Measurements from ENCODE around the gene CAGE1.
A peak's percentile ranks its signal among the peaks of the same experiment; 100 is the strongest.

CAGE1 gene

DNA sequence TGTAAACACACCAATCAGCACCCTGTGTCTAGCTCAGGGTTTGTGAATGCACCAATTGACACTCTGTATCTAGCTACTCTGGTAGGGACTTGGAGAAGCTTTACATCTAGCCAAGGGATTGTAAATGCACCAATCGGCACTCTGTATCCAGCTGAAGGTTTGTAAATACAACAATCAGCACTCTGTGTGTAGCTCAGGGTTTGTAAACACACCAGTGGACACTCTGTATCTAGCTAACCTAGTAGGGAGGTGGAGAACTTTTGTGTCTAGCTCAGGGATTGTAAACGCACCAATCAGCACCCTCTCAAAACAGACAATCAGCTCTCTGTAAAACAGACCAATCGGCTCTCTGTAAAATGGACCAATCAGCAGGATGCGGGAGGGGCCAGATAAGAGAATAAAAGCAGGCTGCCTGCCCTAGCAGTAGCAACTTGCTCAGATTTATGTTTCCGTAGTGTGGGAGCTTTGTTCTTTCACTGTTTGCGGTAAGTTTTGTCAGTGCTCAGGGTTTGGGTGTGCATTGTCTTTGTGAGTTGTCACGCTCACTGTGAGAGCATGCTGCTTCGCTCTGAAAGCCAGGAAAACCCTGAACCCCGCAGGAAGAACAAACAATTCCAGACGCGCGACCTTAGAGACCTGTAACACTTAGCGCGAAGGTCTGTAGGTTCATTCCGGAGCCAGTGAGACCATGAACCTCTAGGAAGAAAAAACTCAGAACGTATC lies 37.1 kb upstream of the CAGE1 start:
- Histone ChIP-seq H3K4me1 (ENCODE audit: control insufficient read depth in 2 of 2, insufficient read depth in 1 of 2, low read depth in 1 of 2, low read length in 2 of 2) (no peaks in the 10 kb centered on the region), H2BK120ac (ENCODE audit: low read depth, low read length) (no peak overlapping the region), H2BK12ac (ENCODE audit: low read length) (no peak overlapping the region), H3K4ac (ENCODE audit: low read length) (no peak overlapping the region), H3K9ac (ENCODE audit: low read depth, low read length, poor library complexity) (no peak overlapping the region), H3K4me2 (ENCODE audit: insufficient read depth, low read length, poor library complexity, severe bottlenecking) (no peak overlapping the region), H3K18ac (ENCODE audit: low read length) (no peak overlapping the region), H3K23ac (ENCODE audit: low read depth, low read length, poor library complexity) (no peak overlapping the region), H2AFZ (ENCODE audit: low read length) (peak overlapping the region; percentile 60), H3K36me3 (replicated peaks in 1 of 2; ENCODE audit: control insufficient read depth in 2 of 2, insufficient read depth in 2 of 2, low read length in 2 of 2) (no peaks in the 10 kb centered on the region), H4K91ac (ENCODE audit: low read depth, low read length, poor library complexity) (no peak overlapping the region), H3K27me3 (ENCODE audit: control insufficient read depth in 3 of 3, insufficient read depth in 3 of 3, low read depth in 1 of 3, low read length in 3 of 3) (peaks cover 0 to 4% (median 0%) of the 10 kb centered on the region in 3 experiments), H3K27ac (replicated peaks; ENCODE audit: low read length) (no peak overlapping the region), H2BK5ac (ENCODE audit: low read length) (no peak overlapping the region), H3K9me3 (replicated peaks in 1 of 2; ENCODE audit: control insufficient read depth in 2 of 2, insufficient read depth in 1 of 2, low read depth in 1 of 2, low read length in 2 of 2) (no peaks in the 10 kb centered on the region), H3K79me1 (ENCODE audit: low read depth, low read length) (no peaks in the 10 kb centered on the region), H2AK5ac (ENCODE audit: low read depth, low read length) (no peak overlapping the region), H3K14ac (ENCODE audit: low read length) (no peak overlapping the region), H2BK15ac (ENCODE audit: low read length) (no peak overlapping the region), H4K8ac (ENCODE audit: low read depth, low read length) (no peak overlapping the region), H3K4me3 (ENCODE audit: low read length in 2 of 2) (no peak overlapping the region)
- WGBS, 2 donors (ENCODE audit: extremely low coverage in 2 of 2, insufficient read length in 2 of 2, insufficient replicate concordance in 1 of 2): no CpG with 5 or more reads among the region's 16 CpGs
- no peak for DNase-seq (ENCODE audit: low spot score)

DNA sequence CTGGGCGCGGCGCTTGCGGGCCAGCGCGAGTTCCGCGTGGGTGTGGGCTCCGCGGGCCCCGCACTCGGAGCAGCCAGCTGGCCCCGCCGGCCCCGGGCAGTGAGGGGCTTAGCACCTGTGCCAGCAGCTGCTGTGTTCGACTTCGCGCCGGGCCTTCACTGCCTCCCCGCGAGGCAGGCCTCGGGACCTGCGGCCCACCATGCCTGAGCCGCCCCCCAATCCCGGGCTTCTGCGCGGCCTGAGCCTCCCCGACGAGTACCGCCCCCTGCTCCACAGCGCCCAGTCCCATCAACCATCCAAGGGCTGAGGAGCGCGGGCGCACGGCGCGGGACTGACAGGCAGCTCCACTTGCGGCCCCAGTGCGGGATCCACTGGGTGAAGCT lies 36.3 kb upstream of the CAGE1 start:
- no peaks in the 10 kb centered on the region for H3K36me3 ChIP-seq (replicated peaks in 1 of 2; ENCODE audit: control insufficient read depth in 2 of 2, insufficient read depth in 2 of 2, low read length in 2 of 2)
- no peak overlapping the region for H2AFZ ChIP-seq (ENCODE audit: low read length)

DNA sequence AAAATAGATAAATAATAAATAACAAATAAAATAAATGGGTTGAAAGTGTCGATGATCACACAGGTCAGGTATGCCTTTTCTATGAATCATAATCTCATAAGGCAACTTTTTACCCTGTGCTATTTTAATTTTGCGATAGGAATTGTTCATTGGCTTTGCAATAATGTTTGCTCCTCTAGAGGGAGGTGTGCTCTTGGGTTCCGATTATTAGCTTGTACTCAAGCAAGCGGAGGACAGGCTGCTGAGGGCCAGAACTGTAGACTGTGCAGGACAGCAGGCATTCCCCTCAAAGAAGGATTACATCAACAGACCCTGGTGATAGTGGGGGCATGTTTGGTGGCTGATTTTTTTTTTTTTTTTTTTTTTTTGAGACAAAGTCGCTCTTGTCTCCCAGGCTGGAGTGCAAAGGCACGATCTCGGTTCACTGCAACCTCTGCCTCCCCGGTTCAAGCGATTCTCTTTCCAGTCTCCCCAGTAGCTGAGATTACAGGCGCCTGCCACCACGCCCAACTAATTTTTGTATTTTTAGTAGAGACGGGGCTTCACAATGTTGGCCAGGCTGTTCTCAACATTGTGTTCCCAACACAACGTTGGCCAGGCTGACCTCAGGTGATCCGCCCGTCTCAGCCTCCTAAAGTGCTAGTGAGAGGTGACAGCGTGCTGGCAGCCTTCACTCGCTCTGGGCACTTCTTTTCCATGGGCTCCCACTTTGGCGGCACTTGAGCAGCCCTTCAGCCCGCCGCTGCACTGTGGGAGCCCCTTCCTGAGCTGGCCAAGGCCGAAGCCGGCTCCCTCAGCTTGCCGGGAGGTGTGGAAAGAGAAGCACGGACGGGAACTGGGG lies 35.6 kb upstream of the CAGE1 start:
- no peaks in the 10 kb centered on the region for H3K79me1 ChIP-seq (ENCODE audit: low read depth, low read length)
- H3K4me1 ChIP-seq (ENCODE audit: control insufficient read depth in 2 of 2, insufficient read depth in 1 of 2, low read depth in 1 of 2, low read length in 2 of 2): no peaks in the 10 kb centered on the region
- H3K36me3 ChIP-seq (replicated peaks in 1 of 2; ENCODE audit: control insufficient read depth in 2 of 2, insufficient read depth in 2 of 2, low read length in 2 of 2): no peaks in the 10 kb centered on the region
- no peak overlapping the region for H4K91ac ChIP-seq (ENCODE audit: low read depth, low read length, poor library complexity)
- H2BK120ac ChIP-seq (ENCODE audit: low read depth, low read length): no peak overlapping the region
- no peak overlapping the region for H3K23ac ChIP-seq (ENCODE audit: low read depth, low read length, poor library complexity)
- no peak overlapping the region for H2AFZ ChIP-seq (ENCODE audit: low read length)
- no peak overlapping the region for H3K27ac ChIP-seq (replicated peaks; ENCODE audit: low read length)
- WGBS, 2 donors (ENCODE audit: extremely low coverage in 2 of 2, insufficient read length in 2 of 2, insufficient replicate concordance in 1 of 2): no CpG with 5 or more reads among the region's 25 CpGs
- no peak overlapping the region for H3K14ac ChIP-seq (ENCODE audit: low read length)
- no peak overlapping the region for H3K4me3 ChIP-seq (ENCODE audit: low read length in 2 of 2)
- H3K4me2 ChIP-seq (ENCODE audit: insufficient read depth, low read length, poor library complexity, severe bottlenecking): no peak overlapping the region
- H4K8ac ChIP-seq (ENCODE audit: low read depth, low read length): no peak overlapping the region
- no peaks in the 10 kb centered on the region for H3K27me3 ChIP-seq (ENCODE audit: control insufficient read depth in 3 of 3, insufficient read depth in 3 of 3, low read depth in 1 of 3, low read length in 3 of 3)
- H2BK5ac ChIP-seq (ENCODE audit: low read length): no peak overlapping the region
- no peak overlapping the region for H3K4ac ChIP-seq (ENCODE audit: low read length)
- H2BK15ac ChIP-seq (ENCODE audit: low read length): no peak overlapping the region
- no peak for DNase-seq (ENCODE audit: low spot score)
- no peak overlapping the region for H3K9ac ChIP-seq (ENCODE audit: low read depth, low read length, poor library complexity)
- H3K18ac ChIP-seq (ENCODE audit: low read length): peak overlapping the region; percentile 71
- no peaks in the 10 kb centered on the region for H3K9me3 ChIP-seq (replicated peaks in 1 of 2; ENCODE audit: control insufficient read depth in 2 of 2, insufficient read depth in 1 of 2, low read depth in 1 of 2, low read length in 2 of 2)
- H2BK12ac ChIP-seq (ENCODE audit: low read length): no peak overlapping the region
- H2AK5ac ChIP-seq (ENCODE audit: low read depth, low read length): no peak overlapping the region

More for the DNA sequence above, 36.3 kb upstream of the CAGE1 start:
- WGBS, 2 donors (ENCODE audit: extremely low coverage in 2 of 2, insufficient read length in 2 of 2, insufficient replicate concordance in 1 of 2): no CpG with 5 or more reads among the region's 39 CpGs
- no peak overlapping the region for H3K4ac ChIP-seq (ENCODE audit: low read length)
- no peak overlapping the region for H2BK120ac ChIP-seq (ENCODE audit: low read depth, low read length)
- H3K23ac ChIP-seq (ENCODE audit: low read depth, low read length, poor library complexity): peak overlapping the region; percentile 55
- H2BK15ac ChIP-seq (ENCODE audit: low read length): no peak overlapping the region
- H3K4me2 ChIP-seq (ENCODE audit: insufficient read depth, low read length, poor library complexity, severe bottlenecking): no peak overlapping the region
- no peak for DNase-seq (ENCODE audit: low spot score)
- peak overlapping the region; percentile 71 for H3K18ac ChIP-seq (ENCODE audit: low read length)
- no peak overlapping the region for H3K27ac ChIP-seq (replicated peaks; ENCODE audit: low read length)
- no peak overlapping the region for H4K91ac ChIP-seq (ENCODE audit: low read depth, low read length, poor library complexity)
- H3K79me1 ChIP-seq (ENCODE audit: low read depth, low read length): no peaks in the 10 kb centered on the region
- no peak overlapping the region for H2BK12ac ChIP-seq (ENCODE audit: low read length)
- H3K4me3 ChIP-seq (ENCODE audit: low read length in 2 of 2): no peak overlapping the region
- no peak overlapping the region for H3K9ac ChIP-seq (ENCODE audit: low read depth, low read length, poor library complexity)
- no peaks in the 10 kb centered on the region for H3K9me3 ChIP-seq (replicated peaks in 1 of 2; ENCODE audit: control insufficient read depth in 2 of 2, insufficient read depth in 1 of 2, low read depth in 1 of 2, low read length in 2 of 2)
- no peak overlapping the region for H2BK5ac ChIP-seq (ENCODE audit: low read length)
- no peak overlapping the region for H2AK5ac ChIP-seq (ENCODE audit: low read depth, low read length)
- no peaks in the 10 kb centered on the region for H3K4me1 ChIP-seq (ENCODE audit: control insufficient read depth in 2 of 2, insufficient read depth in 1 of 2, low read depth in 1 of 2, low read length in 2 of 2)
- peak overlapping the region; percentile 3 for H4K8ac ChIP-seq (ENCODE audit: low read depth, low read length)
- H3K27me3 ChIP-seq (ENCODE audit: control insufficient read depth in 3 of 3, insufficient read depth in 3 of 3, low read depth in 1 of 3, low read length in 3 of 3): no peaks in the 10 kb centered on the region
- no peak overlapping the region for H3K14ac ChIP-seq (ENCODE audit: low read length)

DNA sequence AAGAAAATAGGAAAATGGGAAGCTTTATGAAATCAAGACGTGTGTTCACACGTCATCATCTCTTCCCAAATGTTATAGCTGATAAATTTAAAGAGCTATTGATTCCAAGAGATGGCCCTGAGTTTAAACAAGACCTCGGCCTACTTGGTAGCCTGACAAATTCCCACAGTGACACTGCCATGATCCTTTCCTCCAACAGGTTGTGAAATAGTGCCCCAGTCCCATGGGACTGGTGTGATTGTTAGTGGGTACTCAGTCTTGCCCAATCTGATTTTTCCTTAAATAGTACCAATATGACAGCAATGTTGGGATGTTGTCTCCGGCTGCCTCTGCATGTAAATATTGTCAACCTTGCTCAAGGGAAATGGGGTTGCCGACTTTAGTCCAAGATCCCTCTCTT lies 34.5 kb upstream of the CAGE1 start:
- H2AK5ac ChIP-seq (ENCODE audit: low read depth, low read length): no peak overlapping the region
- no peak overlapping the region for H2BK5ac ChIP-seq (ENCODE audit: low read length)
- no peak overlapping the region for H2BK120ac ChIP-seq (ENCODE audit: low read depth, low read length)
- H3K9me3 ChIP-seq (replicated peaks in 1 of 2; ENCODE audit: control insufficient read depth in 2 of 2, insufficient read depth in 1 of 2, low read depth in 1 of 2, low read length in 2 of 2): no peaks in the 10 kb centered on the region
- no peak overlapping the region for H3K14ac ChIP-seq (ENCODE audit: low read length)
- no peak overlapping the region for H2BK12ac ChIP-seq (ENCODE audit: low read length)
- no peaks in the 10 kb centered on the region for H3K4me1 ChIP-seq (ENCODE audit: control insufficient read depth in 2 of 2, insufficient read depth in 1 of 2, low read depth in 1 of 2, low read length in 2 of 2)
- WGBS, 2 donors (ENCODE audit: extremely low coverage in 2 of 2, insufficient read length in 2 of 2, insufficient replicate concordance in 1 of 2): no CpG with 5 or more reads among the region's 5 CpGs
- H3K9ac ChIP-seq (ENCODE audit: low read depth, low read length, poor library complexity): no peak overlapping the region
- H3K4ac ChIP-seq (ENCODE audit: low read length): no peak overlapping the region
- no peak overlapping the region for H2BK15ac ChIP-seq (ENCODE audit: low read length)
- no peaks in the 10 kb centered on the region for H3K36me3 ChIP-seq (replicated peaks in 1 of 2; ENCODE audit: control insufficient read depth in 2 of 2, insufficient read depth in 2 of 2, low read length in 2 of 2)
- no peaks in the 10 kb centered on the region for H3K79me1 ChIP-seq (ENCODE audit: low read depth, low read length)
- no peak overlapping the region for H4K91ac ChIP-seq (ENCODE audit: low read depth, low read length, poor library complexity)
- no peak for DNase-seq (ENCODE audit: low spot score)
- no peak overlapping the region for H3K23ac ChIP-seq (ENCODE audit: low read depth, low read length, poor library complexity)
- no peak overlapping the region for H3K4me3 ChIP-seq (ENCODE audit: low read length in 2 of 2)
- H2AFZ ChIP-seq (ENCODE audit: low read length): no peak overlapping the region
- H3K27me3 ChIP-seq (ENCODE audit: control insufficient read depth in 3 of 3, insufficient read depth in 3 of 3, low read depth in 1 of 3, low read length in 3 of 3): no peaks in the 10 kb centered on the region
- H3K18ac ChIP-seq (ENCODE audit: low read length): no peak overlapping the region
- no peak overlapping the region for H3K4me2 ChIP-seq (ENCODE audit: insufficient read depth, low read length, poor library complexity, severe bottlenecking)
- no peak overlapping the region for H3K27ac ChIP-seq (replicated peaks; ENCODE audit: low read length)
- H4K8ac ChIP-seq (ENCODE audit: low read depth, low read length): no peak overlapping the region

All from neuronal stem cell (in vitro differentiated cells).